Left lung (tissue), 10 donors: ENCODE data around the gene CEMIP2. TPM values are rescaled to one million over a fixed set of nuclear protein-coding genes. Genes with fewer than 3 reads are reported as not detected.
A peak's percentile ranks its signal among the peaks of the same experiment; 100 is the strongest.

Experiments
- ATAC-seq: fragments of 200-7000 bp; cut with Tn5 transposase; one replicate; pipeline ENCODE4 v1.9.1; 2020; ENCODE audit warnings: moderate library complexity
- DNase-seq, 4 donors: peaks; one replicate each; pipeline ENCODE4 v3.0.0-alpha.2; 2013 to 2020
- H3K27ac ChIP-seq, 2 donors: fragments of 200-600 bp; sonication (generic) in 1 of 2; one replicate each; pipeline versions ENCODE4 v1.5.0 to v1.8.0; 2020 to 2021
- H3K27me3 ChIP-seq, 2 donors: fragments of 200-600 bp; sonication (generic) in 1 of 2; one replicate each; pipeline versions ENCODE4 v1.5.0 to v1.8.0; 2020 to 2021
- H3K36me3 ChIP-seq, 2 donors: fragments of 200-600 bp; sonication (generic) in 1 of 2; one replicate each; pipeline versions ENCODE4 v1.5.0 to v1.8.0; 2020 to 2021
- H3K4me1 ChIP-seq, 2 donors: fragments of 200-600 bp; one replicate each; pipeline ENCODE4 v1.8.0; 2021
- H3K4me3 ChIP-seq, 2 donors: fragments of 200-600 bp; sonication (generic) in 1 of 2; one replicate each; pipeline versions ENCODE4 v1.5.0 to v1.8.0; 2020 to 2021; ENCODE audit warnings: mild to moderate bottlenecking in 1 of 2
- H3K9me3 ChIP-seq, 2 donors: fragments of 200-600 bp; sonication (generic) in 1 of 2; one replicate each; pipeline versions ENCODE4 v1.5.0 to v1.8.0; 2020 to 2021
- intact Hi-C, 2 donors: fragments of 100-400 bp; cut with DNase I; formaldehyde crosslinking; loops; one replicate each; pipeline versions ENCODE4 v1.11.2 to v1.14.2; 2022
- polyA plus RNA-seq, 6 donors: library from polyadenylated mRNA; unstranded; fragments of 120-200 nt; gene quantifications; one replicate each; pipeline ENCODE4 v1.2.1, GENCODE V29; 2013; ENCODE audit not compliant: insufficient read length in 6 of 6
- total RNA-seq, 2 donors: library from RNA; stranded (reverse); fragmentation: NEBNext Ultra II Directional; extraction: Animal tissue kit (Norgen Biotek cat#: 25700); gene quantifications; one replicate each; pipeline ENCODE4 v1.2.1, GENCODE V29; 2021
- TF ChIP-seq, protein P1 (sequence below), 2 donors: fragments of 200-600 bp; sonication (generic) in 1 of 2; IDR thresholded peaks; one replicate each; pipeline versions ENCODE4 v1.5.0 to v1.8.0; 2021; ENCODE audit warnings: antibody characterized with exemption in 2 of 2
- donor health status: DM: no; HTN: yes; CAD: no.
- donor health status: DM: no; HTN: no; CAD: no.

CEMIP2 gene
- total and polyA plus RNA-seq, 8 donors: 48.0 to 111 (median 54.4) TPM

- DNase-seq (no peak), ATAC-seq (no peak)
- Histone ChIP-seq H3K4me3 (peak overlapping the region; percentile 83 to 86), H3K27me3 (peaks cover 0 to 10% of the 10 kb centered on the region in 2 donors), H3K36me3 (no peaks in the 10 kb centered on the region), H3K4me1 (peaks cover 31 to 66% of the 10 kb centered on the region in 2 donors), H3K9me3 (no peaks in the 10 kb centered on the region), H3K27ac (peak overlapping the region; percentile 98)
- TF ChIP-seq, protein P1, sequence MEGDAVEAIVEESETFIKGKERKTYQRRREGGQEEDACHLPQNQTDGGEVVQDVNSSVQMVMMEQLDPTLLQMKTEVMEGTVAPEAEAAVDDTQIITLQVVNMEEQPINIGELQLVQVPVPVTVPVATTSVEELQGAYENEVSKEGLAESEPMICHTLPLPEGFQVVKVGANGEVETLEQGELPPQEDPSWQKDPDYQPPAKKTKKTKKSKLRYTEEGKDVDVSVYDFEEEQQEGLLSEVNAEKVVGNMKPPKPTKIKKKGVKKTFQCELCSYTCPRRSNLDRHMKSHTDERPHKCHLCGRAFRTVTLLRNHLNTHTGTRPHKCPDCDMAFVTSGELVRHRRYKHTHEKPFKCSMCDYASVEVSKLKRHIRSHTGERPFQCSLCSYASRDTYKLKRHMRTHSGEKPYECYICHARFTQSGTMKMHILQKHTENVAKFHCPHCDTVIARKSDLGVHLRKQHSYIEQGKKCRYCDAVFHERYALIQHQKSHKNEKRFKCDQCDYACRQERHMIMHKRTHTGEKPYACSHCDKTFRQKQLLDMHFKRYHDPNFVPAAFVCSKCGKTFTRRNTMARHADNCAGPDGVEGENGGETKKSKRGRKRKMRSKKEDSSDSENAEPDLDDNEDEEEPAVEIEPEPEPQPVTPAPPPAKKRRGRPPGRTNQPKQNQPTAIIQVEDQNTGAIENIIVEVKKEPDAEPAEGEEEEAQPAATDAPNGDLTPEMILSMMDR (IDR thresholded peaks at IDR 0.05): no peak
- intact Hi-C loops: no loop called here
These were observed 1.0 kb downstream of the CEMIP2 start for GRCh38 chr9:71767163-71767775.

DNA sequence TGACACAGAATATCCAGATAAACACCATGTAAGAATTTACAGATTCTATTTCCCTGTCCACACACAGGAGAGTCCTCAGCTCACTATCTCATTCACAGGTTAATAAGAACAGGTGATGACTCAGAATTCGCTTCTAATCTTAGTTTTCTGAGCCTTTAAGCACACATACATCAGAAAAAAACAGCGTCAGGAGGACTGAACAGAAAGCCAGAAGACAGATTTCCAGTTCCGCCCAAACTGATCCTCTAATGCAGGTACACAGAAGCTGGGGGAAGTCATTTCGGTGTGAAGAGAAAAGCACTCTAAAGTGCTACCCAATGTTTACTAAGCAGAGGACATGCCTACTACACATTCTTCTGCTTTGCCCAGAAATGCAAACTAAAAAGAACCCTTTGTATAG lies 1.6 kb downstream of the CEMIP2 start:
- H3K9me3 ChIP-seq: no peaks in the 10 kb centered on the region
- peaks cover 31 to 72% of the 10 kb centered on the region in 2 donors for H3K4me1 ChIP-seq
- H3K27me3 ChIP-seq: peaks cover 0 to 10% of the 10 kb centered on the region in 2 donors
- peak overlapping the region; percentile 98 for H3K27ac ChIP-seq
- H3K4me3 ChIP-seq: peak overlapping the region; percentile 83 to 86
- H3K36me3 ChIP-seq: no peaks in the 10 kb centered on the region
- no peak for ATAC-seq
- intact Hi-C loops: no loop called here
- DNase-seq: no peak
- TF ChIP-seq, protein P1 (IDR thresholded peaks at IDR 0.05): no peak

- Histone ChIP-seq H3K9me3 (no peaks in the 10 kb centered on the region), H3K4me1 (peaks cover 36 to 81% of the 10 kb centered on the region in 2 donors), H3K4me3 (peak overlapping the region in 1 of 2 donors; percentile 83), H3K27me3 (peaks cover 0 to 10% of the 10 kb centered on the region in 2 donors), H3K36me3 (no peaks in the 10 kb centered on the region), H3K27ac (no peak overlapping the region)
- ATAC-seq (no peak), DNase-seq (no peak)
- TF ChIP-seq, protein P1 (IDR thresholded peaks at IDR 0.05): no peak
- intact Hi-C loops: no loop called here
These were observed 2.6 kb downstream of the CEMIP2 start for GRCh38 chr9:71765693-71766092.

GRCh38 chr9:71764891-71765290 lies 3.4 kb downstream of the CEMIP2 start:
- Histone ChIP-seq H3K27ac (no peak overlapping the region), H3K36me3 (no peaks in the 10 kb centered on the region), H3K4me3 (peak overlapping the region in 1 of 2 donors; percentile 83), H3K27me3 (peaks cover 0 to 9% of the 10 kb centered on the region in 2 donors), H3K4me1 (peaks cover 36 to 85% of the 10 kb centered on the region in 2 donors), H3K9me3 (no peaks in the 10 kb centered on the region)
- TF ChIP-seq, protein P1 (IDR thresholded peaks at IDR 0.05): no peak
- ATAC-seq: no peak
- intact Hi-C loops: no loop called here
- no peak for DNase-seq

DNA sequence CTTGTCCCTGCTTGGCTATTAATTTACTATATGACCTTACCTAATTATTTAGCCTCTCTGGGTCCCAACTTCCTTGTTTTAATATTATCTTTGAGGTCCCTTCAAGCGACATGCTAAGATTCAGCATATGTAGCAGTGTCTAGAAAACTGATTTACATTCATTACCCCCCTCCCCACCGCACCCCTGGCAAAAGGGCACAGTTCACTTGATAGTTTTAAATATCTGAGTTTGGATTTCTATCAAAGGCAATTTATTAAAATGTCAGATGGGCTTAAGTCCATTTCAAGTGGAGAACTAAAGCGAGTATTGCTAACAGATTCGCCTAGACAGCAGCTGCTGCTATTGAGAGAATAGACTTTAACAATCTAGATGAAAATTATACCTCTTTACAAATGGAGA lies 3.9 kb downstream of the CEMIP2 start:
- H3K36me3 ChIP-seq: no peaks in the 10 kb centered on the region
- H3K4me1 ChIP-seq: peaks cover 36 to 82% of the 10 kb centered on the region in 2 donors
- H3K4me3 ChIP-seq: peak overlapping the region in 1 of 2 donors; percentile 83
- H3K27me3 ChIP-seq: peaks cover 0 to 5% of the 10 kb centered on the region in 2 donors
- H3K9me3 ChIP-seq: no peaks in the 10 kb centered on the region
- intact Hi-C loops: no loop called here
- ATAC-seq (no peak), DNase-seq (no peak)
- TF ChIP-seq, protein P1 (IDR thresholded peaks at IDR 0.05): no peak
- peak overlapping the region; percentile 35 to 57 for H3K27ac ChIP-seq
